GM12892 (cell line): ENCODE results near the gene PRR5.

Source experiments
- POLR2AphosphoS5 ChIP-seq: IDR thresholded peaks from 2 replicates; pipeline ENCODE4 v1.6.1; 2011; ENCODE audit warnings: low read depth, low read length, control low read depth
- TAF1 ChIP-seq: IDR thresholded peaks from 2 replicates; pipeline ENCODE4 v1.6.1; 2011; ENCODE audit warnings: low read depth, mild to moderate bottlenecking, control low read depth, low read length, borderline replicate concordance

GRCh38 chr22:44710474-44711240, 8.7 kb downstream of the PRR5 start:
- TF ChIP-seq POLR2AphosphoS5 (no peak), TAF1 (no peak)
